GM18907 (cell line): ENCODE data around the gene FOXI2.

Source experiments
- ATAC-seq: cut with Tn5 transposase; IDR thresholded peaks from one replicate; pipeline ENCODE4 v1.9.1; 2021; ENCODE audit warnings: mild to moderate bottlenecking, moderate library complexity; ENCODE audit not compliant: unreplicated experiment

Gene FOXI2

DNA sequence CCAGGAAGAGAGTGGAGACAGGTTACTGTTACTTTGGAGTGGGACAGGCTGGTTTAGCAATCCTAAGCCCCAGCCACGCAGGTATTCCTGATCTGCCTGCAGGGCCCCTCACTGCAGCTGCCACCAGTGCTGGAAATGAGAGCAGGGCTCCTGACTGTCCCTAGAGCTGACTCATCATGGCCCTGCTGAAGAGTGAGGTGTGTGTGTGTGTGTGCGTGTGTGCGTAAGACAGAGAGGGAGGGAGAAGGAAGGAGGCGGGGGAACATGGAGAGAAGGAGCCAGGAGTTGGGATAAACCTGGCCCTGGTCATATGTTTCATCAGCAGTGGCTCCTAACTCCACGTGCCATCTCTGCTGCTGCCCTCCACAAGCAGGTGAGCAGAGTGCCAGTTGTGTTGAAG lies 3.6 kb downstream of the FOXI2 start:
- no peak for ATAC-seq

- no peak for ATAC-seq
These were observed 6.2 kb downstream of the FOXI2 start for GRCh38 chr10:127743205-127743604.

- no peak for ATAC-seq
These were observed 8.0 kb downstream of the FOXI2 start for GRCh38 chr10:127744956-127745355.

DNA sequence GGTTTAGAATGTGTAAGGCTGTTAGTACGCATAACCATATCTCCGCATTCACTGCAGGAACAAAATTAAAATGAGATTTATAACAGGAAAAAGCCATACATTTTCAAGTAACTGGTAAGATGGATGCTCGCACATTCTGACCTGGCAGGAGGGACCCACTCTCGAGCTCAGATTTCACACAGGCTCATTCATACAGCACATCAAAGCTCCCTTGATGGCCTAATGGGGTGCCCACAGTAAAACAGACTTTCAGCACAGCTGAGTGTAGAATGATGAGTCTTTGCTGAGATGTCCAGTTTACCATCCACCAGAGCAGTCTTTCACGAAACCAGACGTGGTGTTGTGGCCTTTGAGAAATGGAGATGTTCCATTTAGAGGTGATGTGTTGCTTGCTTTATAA lies 8.9 kb downstream of the FOXI2 start:
- no peak for ATAC-seq

DNA sequence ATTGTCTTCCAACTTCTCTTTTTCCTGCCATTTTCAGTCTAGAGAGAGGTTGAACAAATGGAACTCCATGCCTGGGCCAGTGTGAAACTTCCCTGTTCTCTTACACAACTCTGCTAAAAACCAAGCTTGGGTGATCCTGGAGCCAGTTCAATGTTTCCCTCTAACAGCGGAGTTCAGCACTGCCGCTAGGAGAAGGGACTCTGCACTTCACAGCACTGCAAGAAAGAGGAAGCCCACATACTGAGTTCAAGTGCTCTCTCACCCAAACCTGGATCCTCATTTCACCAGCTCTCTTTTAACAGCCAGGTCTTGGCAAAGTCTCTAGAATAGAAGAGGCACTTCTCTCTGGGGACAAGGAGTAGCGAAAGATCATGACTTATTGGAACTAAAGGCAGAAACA lies 18.8 kb downstream of the FOXI2 start:
- no peak for ATAC-seq

DNA sequence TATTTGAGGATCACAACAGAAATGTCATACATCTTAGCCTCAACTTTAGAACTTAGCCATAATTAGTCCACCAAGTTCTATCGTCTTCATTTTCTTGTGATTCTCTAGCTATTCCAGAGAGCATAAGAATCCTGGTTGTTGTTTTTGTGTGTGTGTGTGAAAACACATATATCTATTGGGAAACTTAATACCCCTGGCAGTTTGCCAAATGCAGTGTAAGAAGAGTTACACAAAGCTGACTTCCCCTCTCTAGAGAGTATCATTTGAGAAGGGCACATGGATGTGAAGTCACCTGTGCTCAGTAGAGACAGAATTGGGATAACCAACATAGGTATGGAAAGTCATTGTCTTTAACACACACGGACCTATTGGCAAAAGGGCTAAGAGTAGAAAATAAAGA lies 19.3 kb downstream of the FOXI2 start:
- ATAC-seq: no peak

GRCh38 chr10:127757033-127757432 lies 20.0 kb downstream of the FOXI2 start:
- ATAC-seq: no peak

- ATAC-seq: no peak
These were observed 22.3 kb downstream of the FOXI2 start for GRCh38 chr10:127759276-127759675.

- ATAC-seq: no peak
These were observed 25.9 kb downstream of the FOXI2 start for GRCh38 chr10:127762925-127763324.

DNA sequence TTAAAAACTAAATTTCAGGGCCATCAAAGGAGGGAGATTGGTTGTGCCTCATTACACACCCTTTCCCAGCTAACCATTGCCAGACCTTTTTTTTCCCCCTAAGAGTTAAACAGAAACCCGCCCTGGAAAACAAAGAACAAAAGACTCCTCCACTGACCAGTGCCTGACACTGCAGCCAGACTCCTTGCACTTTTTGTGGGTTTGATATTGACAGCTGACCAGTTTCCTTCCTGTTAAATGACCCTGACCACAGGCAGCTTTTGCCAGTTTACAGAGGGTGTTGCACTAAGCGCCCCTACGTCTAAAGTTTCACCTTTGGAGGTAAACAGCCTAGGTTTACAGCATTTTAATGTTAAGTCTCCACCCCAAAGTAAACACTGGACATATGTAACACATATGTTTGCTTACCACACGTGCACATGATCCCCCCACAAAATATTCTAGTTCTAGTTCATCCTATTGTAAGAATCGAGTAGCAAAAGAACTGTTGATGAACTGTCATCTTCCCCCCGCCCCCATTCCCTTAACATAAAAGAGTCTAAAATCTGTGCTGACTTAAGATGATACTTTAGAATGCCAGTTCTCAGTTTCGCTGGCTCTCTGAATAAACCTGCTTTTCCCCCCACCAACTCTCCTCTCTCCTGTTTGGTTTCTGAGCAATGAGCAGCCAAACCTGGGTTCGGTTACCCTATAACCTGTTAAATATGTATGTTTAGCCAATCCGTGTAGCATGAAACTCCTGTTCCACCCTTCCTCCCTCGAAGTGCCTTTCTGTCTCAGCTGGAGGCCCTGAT lies 38.0 kb downstream of the FOXI2 start:
- no peak for ATAC-seq

DNA sequence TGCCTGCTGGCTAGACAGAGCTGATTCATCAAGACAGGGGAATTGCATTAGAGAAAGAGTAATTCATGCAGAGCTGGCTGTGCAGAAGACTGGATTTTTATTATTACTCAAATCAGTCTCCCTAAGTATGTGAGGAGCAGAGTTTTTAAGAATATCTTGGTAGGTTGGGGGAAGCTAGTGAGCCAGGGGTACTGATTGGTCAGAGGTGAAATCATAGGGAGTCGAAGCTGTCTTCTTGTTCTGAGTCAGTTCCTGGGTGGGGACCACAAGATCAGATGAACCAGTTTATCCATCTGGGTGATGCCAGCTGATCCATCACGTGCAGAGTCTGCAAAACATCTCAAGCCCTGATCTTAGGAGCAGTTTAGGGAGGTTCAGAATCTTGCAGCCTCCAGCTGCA lies 39.8 kb downstream of the FOXI2 start:
- no peak for ATAC-seq

DNA sequence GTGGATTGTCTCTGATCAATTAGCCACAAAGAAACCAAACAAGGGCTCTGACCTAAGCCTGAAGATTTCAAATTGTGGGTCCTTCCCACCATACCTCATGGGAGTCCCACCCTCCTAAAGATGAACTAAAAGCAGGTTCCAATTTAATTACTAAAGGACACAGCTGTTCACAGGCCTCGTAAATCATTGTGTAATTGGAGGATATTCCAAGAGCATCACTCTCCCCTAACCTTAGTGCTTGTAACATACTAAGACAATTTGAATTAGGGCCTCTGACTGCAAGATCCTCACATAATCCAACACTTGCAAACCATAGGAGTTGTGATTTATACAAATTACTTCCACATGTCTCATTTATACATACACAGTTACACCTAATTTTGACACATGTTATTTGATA lies 44.4 kb downstream of the FOXI2 start:
- no peak for ATAC-seq

DNA sequence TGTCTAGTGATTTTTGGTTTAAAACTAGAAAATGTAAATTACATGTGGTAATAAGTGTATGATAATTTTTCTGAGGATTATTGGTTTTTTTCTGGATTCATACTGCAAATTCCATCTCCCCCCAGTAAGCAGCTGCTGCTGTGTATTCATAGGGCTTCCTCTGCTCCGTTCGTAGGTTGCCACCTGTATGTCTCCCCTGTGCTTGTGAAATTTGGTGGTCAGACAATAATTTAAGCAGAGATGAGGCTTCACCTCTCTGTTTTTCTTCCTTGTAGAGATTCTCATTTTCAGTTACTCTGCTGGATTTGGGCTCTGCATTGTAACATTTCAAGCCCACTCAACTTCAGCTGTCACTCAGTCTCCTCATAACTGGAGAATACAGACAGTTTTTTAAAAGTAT lies 50.9 kb downstream of the FOXI2 start:
- no peak for ATAC-seq

- no peak for ATAC-seq
These were observed 53.2 kb downstream of the FOXI2 start for GRCh38 chr10:127790066-127790624.
